Measurements from ENCODE around the gene TMEM256. TPM values are rescaled to one million over a fixed set of nuclear protein-coding genes. Genes with fewer than 3 reads are reported as not detected.

The TMEM256 gene
- total and polyA plus RNA-seq, 9 of the 15 experiments (the other 6 are each of a cell fraction or from before 2014, with no cell fraction given) = 43.4 to 177 (median 68.5) TPM

GRCh38 chr17:7409716-7410115 is 5.8 kb upstream of the TMEM256 start:
- H3K27ac ChIP-seq (ENCODE audit: extremely low read depth, low read depth, low read length) = no peak overlapping the region
- H3K4me3 ChIP-seq = no peak overlapping the region
- FAIRE-seq (no peak), ATAC-seq (no peak), DNase-seq (ENCODE audit: extremely low read depth in 1 of 4, low spot score in 3 of 4) (no peak)
- H3K27me3 ChIP-seq (ENCODE audit: control insufficient read depth in 2 of 2, insufficient read depth in 2 of 2, low read length in 2 of 2) = no peaks in the 10 kb centered on the region
- 0 out of 3 replicates have a peak, but pooled peaks cover 3% of the 10 kb centered on the region for H3K36me3 ChIP-seq (ENCODE audit: control insufficient read depth, insufficient read depth, low read length)
- H4K20me1 ChIP-seq (replicated peaks; ENCODE audit: control insufficient read depth, insufficient read depth, low read length) = no peaks in the 10 kb centered on the region
- H2AFZ ChIP-seq (ENCODE audit: low read depth, low read length) = no peak overlapping the region
- CTCF ChIA-PET (ENCODE audit: low intra/inter-chr PET ratio) = no interaction called here
- H3K9me3 ChIP-seq (replicated peaks; ENCODE audit: control insufficient read depth, insufficient read depth, low read depth, low read length) = no peaks in the 10 kb centered on the region
- intact Hi-C loops (cut with micrococcal nuclease) (no loop called here), in situ Hi-C loops (cut with MboI) (no loop called here)
- no TSS peak for BruUV-seq (replicated peaks)
- POLR2A ChIA-PET = no interaction called here
- no peak overlapping the region for H3K4me2 ChIP-seq (ENCODE audit: insufficient read depth, low read length)
- 67% methylated on average over 6 of the region's 6 CpGs for WGBS (ENCODE audit: insufficient coverage, low coverage, missing lambda C conversion rate)
- no peaks in the 10 kb centered on the region for H3K79me2 ChIP-seq (ENCODE audit: control insufficient read depth, insufficient read depth, low read length)
- H3K9ac ChIP-seq (ENCODE audit: insufficient read depth in 1 of 2, low read depth in 2 of 2, low read length in 2 of 2) = no peak overlapping the region
- H3K9me1 ChIP-seq (ENCODE audit: control insufficient read depth, insufficient read depth, low read length) = no peaks in the 10 kb centered on the region
- TF ChIP-seq ETS2 (tag; IDR thresholded peaks at IDR 0.05; ENCODE audit: borderline replicate concordance, poor library complexity, severe bottlenecking) = no peak
- no peak for TF ChIP-seq RNF219 (CRISPR knock-in tag; IDR thresholded peaks at IDR 0.05)
- no peak for TF ChIP-seq ZNF197 (CRISPR knock-in tag; IDR thresholded peaks at IDR 0.05; ENCODE audit: low read depth)
- TF ChIP-seq THRB (CRISPR knock-in tag; conservative IDR thresholded peaks at IDR 0.05) = no peak
- no peak for TF ChIP-seq ZNF740 (CRISPR knock-in tag; IDR thresholded peaks at IDR 0.05)
- TF ChIP-seq ZNF740 (tag; IDR thresholded peaks at IDR 0.05) = no peak
- no peak for TF ChIP-seq MEIS2 (IDR thresholded peaks at IDR 0.05; ENCODE audit: partially characterized antibody)
- no peak for TF ChIP-seq THRA (IDR thresholded peaks at IDR 0.05)
- peaks cover 4 to 22% of the 10 kb centered on the region in 2 experiments; a peak in 3 of 5 replicates for H3K4me1 ChIP-seq (replicated peaks in 1 of 2; ENCODE audit: control insufficient read depth in 2 of 2, insufficient read depth in 2 of 2, low read length in 2 of 2)
